T-helper 17 cell (primary cell): ENCODE data around the gene SGK2. TPM values are rescaled to one million over a fixed set of nuclear protein-coding genes. Genes with fewer than 3 reads are reported as not detected.
A peak's percentile ranks its signal among the peaks of the same experiment; 100 is the strongest.

ENCODE experiments used
- ATAC-seq: fragments of 150-1000 bp; cut with Tn5 transposase; 2 replicates; pipeline ENCODE4 v1.10.0; 2021; ENCODE audit warnings: mild to moderate bottlenecking, moderate library complexity
- DNase-seq, 3 donors: peaks; one replicate each; pipeline versions ENCODE4 v3.0.0 to v3.0.0-alpha.2; 2020 to 2021
- H3K9me3 ChIP-seq: one replicate; pipeline ENCODE4 v1.7.0; 2013; ENCODE audit warnings: low read length, mild to moderate bottlenecking; ENCODE audit not compliant: control insufficient read depth, poor library complexity, severe bottlenecking
- H3K27ac Mint-ChIP-seq: one replicate; pipeline ENCODE4 v1.8.0; 2022; ENCODE audit warnings: mild to moderate bottlenecking, moderate library complexity, mixed read lengths
- H3K27me3 Mint-ChIP-seq: one replicate; pipeline ENCODE4 v1.8.0; 2022; ENCODE audit warnings: mixed read lengths
- H3K36me3 Mint-ChIP-seq: one replicate; pipeline ENCODE4 v1.8.0; 2022; ENCODE audit warnings: low read depth, mixed read lengths
- H3K4me1 Mint-ChIP-seq: one replicate; pipeline ENCODE4 v1.8.0; 2022; ENCODE audit warnings: mild to moderate bottlenecking, mixed read lengths
- H3K4me3 Mint-ChIP-seq: one replicate; pipeline ENCODE4 v1.8.0; 2022; ENCODE audit warnings: mild to moderate bottlenecking, moderate library complexity, mixed read lengths
- total RNA-seq, 4 donors: library from RNA in 2 of 4; stranded (reverse) in 2 of 4; gene quantifications; one replicate each; pipeline ENCODE4 v1.2.3 and lab custom pipeline; 2022 to 2026

Gene SGK2
- 1 to 10 TPM in 1 of 2 donors, under 1 TPM in 1; 0.52 to 1.7 TPM for total RNA-seq
- 0.23 to 0.68 reads per million in 2 donors for total RNA-seq (lab: John Stamatoyannopoulos, UW)

- DNase-seq (no peak), ATAC-seq (no peak)
- Mint-ChIP-seq H3K27ac (no peak within 1 kb of the TSS), H3K27me3 (peaks cover 9% of the 10 kb centered on the region), H3K4me3 (peak within 1 kb of the TSS; percentile 60), H3K4me1 (peaks cover 8% of the 10 kb centered on the region), H3K36me3 (peaks cover 9% of the 10 kb centered on the region)
- H3K9me3 ChIP-seq, result no peaks in the 10 kb centered on the region
Measured at GRCh38 chr20:43558412-43559146, at the start of gene SGK2. Gene SGK2 (plus strand): TSS chr20:43559027. CDS start chr20:43566496, 7,469 bp downstream.

- peak overlapping the region; percentile 9 for H3K4me3 Mint-ChIP-seq
- no peaks in the 10 kb centered on the region for H3K36me3 Mint-ChIP-seq
- H3K27ac Mint-ChIP-seq, result peak overlapping the region; percentile 62
- H3K4me1 Mint-ChIP-seq, result peaks cover 22% of the 10 kb centered on the region
- H3K9me3 ChIP-seq, result no peaks in the 10 kb centered on the region
- no peak for DNase-seq
- peaks cover 29% of the 10 kb centered on the region for H3K27me3 Mint-ChIP-seq
- no peak for ATAC-seq
Measured at GRCh38 chr20:43511879-43512278, 46.9 kb upstream of the SGK2 start.

- H3K27me3 Mint-ChIP-seq, result peaks cover 21% of the 10 kb centered on the region
Measured at GRCh38 chr20:43513372-43513930, 45.4 kb upstream of the SGK2 start.

GRCh38 chr20:43513931-43514647 is 44.7 kb upstream of the SGK2 start:
- peak overlapping the region; percentile 96 for H3K4me3 Mint-ChIP-seq
- no peaks in the 10 kb centered on the region for H3K36me3 Mint-ChIP-seq
- H3K27me3 Mint-ChIP-seq, result peaks cover 15% of the 10 kb centered on the region
- H3K27ac Mint-ChIP-seq, result peak overlapping the region; percentile 90
- DNase-seq, result peak; percentile 79 to 85 (median 82)
- H3K4me1 Mint-ChIP-seq, result peaks cover 19% of the 10 kb centered on the region
- ATAC-seq, result peak; percentile 95
- H3K9me3 ChIP-seq, result no peaks in the 10 kb centered on the region

More at GRCh38 chr20:43513372-43513930, 45.4 kb upstream of the SGK2 start:
- no peaks in the 10 kb centered on the region for H3K9me3 ChIP-seq
- H3K4me3 Mint-ChIP-seq, result peak overlapping the region; percentile 96
- no peaks in the 10 kb centered on the region for H3K36me3 Mint-ChIP-seq
- ATAC-seq, result no peak
- peaks cover 22% of the 10 kb centered on the region for H3K4me1 Mint-ChIP-seq
- H3K27ac Mint-ChIP-seq, result no peak overlapping the region
- DNase-seq, result no peak

GRCh38 chr20:43514648-43514999 is 44.2 kb upstream of the SGK2 start:
- H3K4me1 Mint-ChIP-seq, result peaks cover 19% of the 10 kb centered on the region
- H3K27ac Mint-ChIP-seq, result peak overlapping the region; percentile 90
- H3K27me3 Mint-ChIP-seq, result peaks cover 10% of the 10 kb centered on the region
- ATAC-seq, result peak; percentile 18
- DNase-seq, result no peak
- no peaks in the 10 kb centered on the region for H3K9me3 ChIP-seq
- H3K36me3 Mint-ChIP-seq, result no peaks in the 10 kb centered on the region
- H3K4me3 Mint-ChIP-seq, result peak overlapping the region; percentile 96

GRCh38 chr20:43515628-43516027 is 43.2 kb upstream of the SGK2 start:
- peaks cover 19% of the 10 kb centered on the region for H3K4me1 Mint-ChIP-seq
- ATAC-seq (no peak), DNase-seq (no peak)
- H3K27me3 Mint-ChIP-seq, result peaks cover 9% of the 10 kb centered on the region
- H3K9me3 ChIP-seq, result no peaks in the 10 kb centered on the region
- no peak overlapping the region for H3K27ac Mint-ChIP-seq
- no peaks in the 10 kb centered on the region for H3K36me3 Mint-ChIP-seq
- peak overlapping the region; percentile 19 for H3K4me3 Mint-ChIP-seq

- H3K27ac Mint-ChIP-seq, result no peak overlapping the region
- no peak for ATAC-seq
- DNase-seq, result no peak
- peaks cover 2% of the 10 kb centered on the region for H3K36me3 Mint-ChIP-seq
- no peaks in the 10 kb centered on the region for H3K9me3 ChIP-seq
- H3K4me1 Mint-ChIP-seq, result peaks cover 19% of the 10 kb centered on the region
- peak overlapping the region; percentile 37 for H3K4me3 Mint-ChIP-seq
- peaks cover 9% of the 10 kb centered on the region for H3K27me3 Mint-ChIP-seq
Measured at GRCh38 chr20:43516251-43516824, 42.5 kb upstream of the SGK2 start.

- no peak for ATAC-seq
- H3K4me1 Mint-ChIP-seq, result peaks cover 10% of the 10 kb centered on the region
- H3K9me3 ChIP-seq, result no peaks in the 10 kb centered on the region
- no peak for DNase-seq
- H3K36me3 Mint-ChIP-seq, result peaks cover 3% of the 10 kb centered on the region
- no peak overlapping the region for H3K4me3 Mint-ChIP-seq
- H3K27ac Mint-ChIP-seq, result no peak overlapping the region
- no peaks in the 10 kb centered on the region for H3K27me3 Mint-ChIP-seq
Measured at GRCh38 chr20:43520074-43520630, 38.7 kb upstream of the SGK2 start.

- DNase-seq (no peak), ATAC-seq (no peak)
- peaks cover 9% of the 10 kb centered on the region for H3K27me3 Mint-ChIP-seq
- H3K27ac Mint-ChIP-seq, result no peak overlapping the region
- no peak overlapping the region for H3K4me3 Mint-ChIP-seq
- H3K9me3 ChIP-seq, result no peaks in the 10 kb centered on the region
- no peaks in the 10 kb centered on the region for H3K4me1 Mint-ChIP-seq
- H3K36me3 Mint-ChIP-seq, result peaks cover 8% of the 10 kb centered on the region
Measured at GRCh38 chr20:43525021-43525420, 33.8 kb upstream of the SGK2 start.

GRCh38 chr20:43528258-43528875 is 30.5 kb upstream of the SGK2 start:
- ATAC-seq (no peak), DNase-seq (no peak)
- Mint-ChIP-seq H3K4me1 (peaks cover 3% of the 10 kb centered on the region), H3K36me3 (peaks cover 8% of the 10 kb centered on the region), H3K27ac (peak overlapping the region; percentile 19), H3K4me3 (no peak overlapping the region), H3K27me3 (peaks cover 13% of the 10 kb centered on the region)
- no peaks in the 10 kb centered on the region for H3K9me3 ChIP-seq

- no peaks in the 10 kb centered on the region for H3K9me3 ChIP-seq
- no peak overlapping the region for H3K27ac Mint-ChIP-seq
- peaks cover 3% of the 10 kb centered on the region for H3K4me1 Mint-ChIP-seq
- H3K27me3 Mint-ChIP-seq, result peaks cover 13% of the 10 kb centered on the region
- no peak overlapping the region for H3K4me3 Mint-ChIP-seq
- DNase-seq (no peak), ATAC-seq (no peak)
- peaks cover 8% of the 10 kb centered on the region for H3K36me3 Mint-ChIP-seq
Measured at GRCh38 chr20:43529051-43529450, 29.8 kb upstream of the SGK2 start.

- ATAC-seq (no peak), DNase-seq (no peak)
- H3K9me3 ChIP-seq, result no peaks in the 10 kb centered on the region
- Mint-ChIP-seq H3K4me1 (peaks cover 3% of the 10 kb centered on the region), H3K27ac (no peak overlapping the region), H3K4me3 (no peak overlapping the region), H3K27me3 (peaks cover 13% of the 10 kb centered on the region), H3K36me3 (peaks cover 8% of the 10 kb centered on the region)
Measured at GRCh38 chr20:43529457-43530153, 29.2 kb upstream of the SGK2 start.
